Calu3 (cell line): Measurements from ENCODE around the gene DCAF11. TPM values are rescaled to one million over a fixed set of nuclear protein-coding genes. Genes with fewer than 3 reads are reported as not detected.
"Not testable (repeated sequence)": the region's sequence is repeated elsewhere in the genome, so short reads cannot be mapped to it uniquely, and the experiment has no call there.

ENCODE experiments used
- BruUV-seq: library from RNA; stranded (reverse); fragments of 400-500 nt; replicated peaks from 2 replicates; lab custom pipeline; 2021; lab: Mats Ljungman, UMichigan
- CTCF ChIA-PET: fragments of 300-600 bp; sonication (Branson Sonifier 250); formaldehyde crosslinking; loops from one replicate; lab custom pipeline; 2022; ENCODE audit warnings: antibody characterized with exemption; lab: Charles Lee
- DNase-seq: peaks from one replicate; pipeline ENCODE4 v3.0.0; 2022
- H3K27ac Mint-ChIP-seq: one replicate; pipeline ENCODE4 v1.8.0; 2022; ENCODE audit warnings: mixed read lengths; ENCODE audit not compliant: unreplicated experiment
- H3K27me3 Mint-ChIP-seq: one replicate; pipeline ENCODE4 v1.8.0; 2022; ENCODE audit warnings: mixed read lengths; ENCODE audit not compliant: unreplicated experiment
- H3K36me3 Mint-ChIP-seq: one replicate; pipeline ENCODE4 v1.8.0; 2022; ENCODE audit warnings: mild to moderate bottlenecking, moderate library complexity, mixed read lengths; ENCODE audit not compliant: insufficient read depth, unreplicated experiment
- H3K4me1 Mint-ChIP-seq: one replicate; pipeline ENCODE4 v1.8.0; 2022; ENCODE audit warnings: mild to moderate bottlenecking, low read depth, mixed read lengths; ENCODE audit not compliant: unreplicated experiment
- H3K4me3 Mint-ChIP-seq: one replicate; pipeline ENCODE4 v1.8.0; 2022; ENCODE audit warnings: mild to moderate bottlenecking, low read depth, moderate library complexity, mixed read lengths; ENCODE audit not compliant: unreplicated experiment
- H3K9me3 Mint-ChIP-seq: one replicate; pipeline ENCODE4 v1.8.0; 2022; ENCODE audit warnings: low read depth, mixed read lengths; ENCODE audit not compliant: unreplicated experiment
- CTCF ChIP-seq: fragments of 200-600 bp; IDR thresholded peaks from one replicate; pipeline ENCODE4 v1.8.0; 2022; ENCODE audit warnings: antibody characterized with exemption; ENCODE audit not compliant: unreplicated experiment
- intact Hi-C: fragments of 100-400 bp; cut with micrococcal nuclease; formaldehyde crosslinking; loops from one replicate; pipeline ENCODE4 v1.10.0; 2022; ENCODE audit not compliant: unreplicated experiment
- total RNA-seq: library from RNA; stranded (reverse); gene quantifications from 2 replicates; pipeline ENCODE4 v1.2.3, GENCODE V29; 2022

The DCAF11 gene
- total RNA-seq, 1 experiment from 2014 or later: 63.4 TPM

GRCh38 chr14:24100982-24101494, 13.5 kb upstream of the DCAF11 start:
- Mint-ChIP-seq H3K9me3 (no peaks in the 10 kb centered on the region), H3K27ac (no peak overlapping the region), H3K4me3 (no peak overlapping the region), H3K27me3 (no peaks in the 10 kb centered on the region), H3K4me1 (no peaks in the 10 kb centered on the region), H3K36me3 (peaks cover 53% of the 10 kb centered on the region)
- no peak for DNase-seq
- intact Hi-C loops: no loop called here
- CTCF ChIA-PET: no interaction called here
- no TSS peak for BruUV-seq
- TF ChIP-seq CTCF: no peak

GRCh38 chr14:24102357-24103048, 12.1 kb upstream of the DCAF11 start:
- DNase-seq: no peak
- H3K27ac Mint-ChIP-seq: no peak overlapping the region
- H3K27me3 Mint-ChIP-seq: no peaks in the 10 kb centered on the region
- CTCF ChIA-PET: interaction anchor here (1.7 kb wide), 1 partner anchor 9 kb away, joined by 4 read pairs; the partner anchor contains the start of gene PCK2
- intact Hi-C loops: no loop called here
- H3K36me3 Mint-ChIP-seq: peaks cover 52% of the 10 kb centered on the region
- no TSS peak for BruUV-seq
- H3K9me3 Mint-ChIP-seq: no peaks in the 10 kb centered on the region
- no peak overlapping the region for H3K4me3 Mint-ChIP-seq
- no peak for TF ChIP-seq CTCF
- H3K4me1 Mint-ChIP-seq: no peaks in the 10 kb centered on the region

- Mint-ChIP-seq H3K27me3 (no peaks in the 10 kb centered on the region), H3K27ac (no peak overlapping the region), H3K36me3 (peaks cover 44% of the 10 kb centered on the region), H3K4me1 (no peaks in the 10 kb centered on the region), H3K9me3 (no peaks in the 10 kb centered on the region), H3K4me3 (no peak overlapping the region)
- DNase-seq: no peak
- TF ChIP-seq CTCF: no peak
- BruUV-seq: no TSS peak
- intact Hi-C loops: no loop called here
- CTCF ChIA-PET: interaction anchor here (0.6 to 1.7 kb wide), 2 partner anchors 10 to 1279 kb away, joined by 4 to 6 read pairs; partner anchors contain the start of gene PCK2
These were observed 11.1 kb upstream of the DCAF11 start for GRCh38 chr14:24103451-24103850.

GRCh38 chr14:24105609-24106239, 8.9 kb upstream of the DCAF11 start:
- H3K4me3 Mint-ChIP-seq, BruUV-seq, H3K4me1 Mint-ChIP-seq, H3K27me3 Mint-ChIP-seq, H3K27ac Mint-ChIP-seq, CTCF ChIA-PET, intact Hi-C loops, H3K9me3 Mint-ChIP-seq, DNase-seq: not testable (repeated sequence)
- peaks cover 33% of the 10 kb centered on the region for H3K36me3 Mint-ChIP-seq
